GM21723 (cell line): ENCODE data around the gene MT1B.
"Not testable (repeated sequence)": the region's sequence is repeated elsewhere in the genome, so short reads cannot be mapped to it uniquely, and the experiment has no call there.

Experiments
- ATAC-seq: cut with Tn5 transposase; IDR thresholded peaks from one replicate; pipeline ENCODE4 v1.9.1; 2021; ENCODE audit warnings: mild to moderate bottlenecking, moderate library complexity; ENCODE audit not compliant: unreplicated experiment

The MT1B gene

DNA sequence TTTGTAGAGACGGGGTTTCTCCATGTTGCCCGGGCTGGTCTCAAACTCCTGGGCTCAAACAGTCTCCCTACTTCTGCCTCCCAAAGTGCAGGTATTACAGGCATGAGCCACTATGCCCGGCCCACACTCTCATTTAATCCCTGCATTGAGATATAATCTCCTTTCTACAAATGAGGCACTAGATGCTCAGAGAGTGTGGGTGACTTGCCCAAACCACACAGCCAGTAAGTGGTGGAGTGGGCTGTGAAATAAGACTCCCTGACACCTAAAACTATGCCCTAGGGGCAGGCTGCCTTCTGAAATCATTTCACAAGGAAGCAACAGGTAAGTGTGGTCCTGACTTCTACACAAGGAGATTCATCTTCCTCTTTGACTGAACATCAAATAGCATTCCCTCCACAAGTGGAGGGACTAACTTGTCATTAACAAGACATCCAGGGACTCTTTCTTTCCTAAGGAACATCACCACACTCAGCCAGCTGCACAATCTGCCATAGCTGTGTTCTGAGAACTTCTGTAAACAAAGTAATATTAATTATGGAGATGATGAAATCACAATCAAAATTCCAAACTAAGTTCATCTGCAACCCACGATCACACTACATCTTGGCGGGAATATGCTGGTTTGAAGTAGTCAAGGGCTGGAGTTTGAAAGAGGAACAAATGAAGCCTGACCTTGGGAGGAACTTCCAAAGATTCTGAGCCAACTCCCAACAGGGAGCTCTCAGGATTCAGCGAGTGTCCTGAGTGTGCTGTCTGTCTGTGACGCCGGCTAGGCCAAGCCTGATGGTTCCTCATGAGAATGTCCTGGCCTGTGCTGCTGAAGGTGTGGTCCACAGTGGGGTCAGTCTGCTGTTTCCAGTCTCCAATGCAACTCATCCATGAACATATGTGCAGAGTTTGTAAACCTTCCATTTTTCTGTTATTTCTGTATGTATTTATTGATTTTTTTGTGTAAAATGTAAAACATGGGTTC lies 13.9 kb downstream of the MT1B start:
- ATAC-seq, result not testable (repeated sequence)

- ATAC-seq, result no peak
Observed at GRCh38 chr16:56667581-56668571, 16.2 kb downstream of the MT1B start, which contains the start of gene MT1G. MT1G (minus strand) TSS chr16:56668065; CDS start chr16:56667993, 72 bp downstream.

- ATAC-seq, result no peak
Observed at GRCh38 chr16:56669005-56669839, 17.5 kb downstream of the MT1B start, which contains the start of gene MT1H. MT1H (plus strand) TSS chr16:56669814; CDS start chr16:56669885, 71 bp downstream.

DNA sequence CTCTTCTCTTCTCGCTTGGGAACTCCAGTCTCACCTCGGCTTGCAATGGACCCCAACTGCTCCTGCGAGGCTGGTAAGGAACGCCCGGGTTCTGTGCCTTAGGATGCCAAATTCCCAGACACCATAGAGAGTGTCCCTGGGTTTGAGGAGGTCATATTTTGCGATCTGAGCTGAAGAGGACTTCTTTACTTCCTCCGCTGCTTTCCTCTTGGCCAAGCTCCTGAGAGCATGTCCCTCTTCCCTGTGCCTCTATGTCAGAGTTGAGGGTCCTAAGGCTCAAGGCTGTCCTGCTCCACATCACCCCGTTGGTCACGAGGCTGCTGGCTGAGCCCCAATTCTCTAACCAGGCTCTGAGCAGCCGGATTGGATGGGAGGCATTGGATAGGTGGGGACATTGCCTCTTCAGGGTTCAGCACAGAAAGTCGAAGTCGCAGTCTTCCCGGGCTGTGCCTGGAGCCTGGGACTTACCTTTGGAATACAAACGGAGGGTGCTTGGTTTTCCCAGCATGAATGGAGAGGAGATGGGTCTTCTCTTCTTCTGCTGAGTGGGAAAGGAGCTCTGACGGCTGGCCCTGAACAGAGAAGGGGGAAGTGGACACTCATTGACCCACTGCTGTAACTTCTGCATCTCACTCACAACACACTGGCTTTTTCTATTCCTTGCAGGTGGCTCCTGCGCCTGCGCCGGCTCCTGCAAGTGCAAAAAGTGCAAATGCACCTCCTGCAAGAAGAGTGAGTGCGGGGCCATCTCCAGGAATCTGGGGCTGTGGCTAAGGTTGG lies 18.3 kb downstream of the MT1B start:
- no peak for ATAC-seq

- no peak for ATAC-seq
Observed at GRCh38 chr16:56670620-56670934, 18.9 kb downstream of the MT1B start.

GRCh38 chr16:56671691-56672090 lies 20.0 kb downstream of the MT1B start:
- ATAC-seq, result not testable (repeated sequence)

DNA sequence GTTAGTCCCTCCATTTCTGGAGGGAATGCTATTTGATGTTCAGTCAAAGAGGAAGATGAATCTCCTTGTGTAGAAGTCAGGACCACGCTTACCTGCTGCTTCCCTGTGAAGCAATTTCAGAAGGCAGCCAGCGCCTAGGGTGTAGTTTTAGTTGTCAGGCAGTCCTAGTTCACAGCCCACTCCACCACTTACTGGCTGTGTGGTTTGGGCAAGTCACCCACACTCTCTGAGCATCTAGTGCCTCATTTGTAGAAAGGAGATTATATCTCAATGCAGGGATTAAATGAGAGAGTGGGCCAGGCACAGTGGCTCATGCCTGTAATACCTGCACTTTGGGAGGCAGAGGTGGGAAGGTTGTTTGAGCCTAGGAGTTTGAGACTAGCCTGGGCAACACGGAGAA lies 20.5 kb downstream of the MT1B start:
- not testable (repeated sequence) for ATAC-seq

GRCh38 chr16:56672761-56673536 lies 21.3 kb downstream of the MT1B start:
- ATAC-seq, result no peak

DNA sequence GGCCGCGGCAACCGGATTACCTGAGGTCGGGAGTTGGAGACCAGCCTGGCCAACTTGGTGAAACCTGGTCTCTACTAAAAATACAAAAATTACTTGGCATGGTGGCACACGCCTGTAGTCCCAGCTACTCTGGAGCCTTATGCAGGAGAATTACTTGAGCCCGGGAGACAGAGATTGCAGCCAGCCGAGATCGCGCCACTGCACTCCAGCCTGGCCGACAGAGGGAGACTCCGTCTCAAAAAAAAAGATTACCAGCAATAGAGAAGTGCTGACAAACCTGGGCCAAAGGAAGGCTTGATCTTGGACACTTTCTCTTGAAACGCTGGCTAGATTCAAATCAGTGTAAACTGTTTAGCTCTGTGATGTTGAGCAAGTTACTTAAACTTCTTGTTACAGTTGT lies 22.2 kb downstream of the MT1B start:
- ATAC-seq, result no peak

- not testable (repeated sequence) for ATAC-seq
Observed at GRCh38 chr16:56674570-56674969, 22.9 kb downstream of the MT1B start.

GRCh38 chr16:56675685-56676210 lies 24.1 kb downstream of the MT1B start:
- no peak for ATAC-seq

GRCh38 chr16:56677474-56677873 lies 25.8 kb downstream of the MT1B start:
- no peak for ATAC-seq

DNA sequence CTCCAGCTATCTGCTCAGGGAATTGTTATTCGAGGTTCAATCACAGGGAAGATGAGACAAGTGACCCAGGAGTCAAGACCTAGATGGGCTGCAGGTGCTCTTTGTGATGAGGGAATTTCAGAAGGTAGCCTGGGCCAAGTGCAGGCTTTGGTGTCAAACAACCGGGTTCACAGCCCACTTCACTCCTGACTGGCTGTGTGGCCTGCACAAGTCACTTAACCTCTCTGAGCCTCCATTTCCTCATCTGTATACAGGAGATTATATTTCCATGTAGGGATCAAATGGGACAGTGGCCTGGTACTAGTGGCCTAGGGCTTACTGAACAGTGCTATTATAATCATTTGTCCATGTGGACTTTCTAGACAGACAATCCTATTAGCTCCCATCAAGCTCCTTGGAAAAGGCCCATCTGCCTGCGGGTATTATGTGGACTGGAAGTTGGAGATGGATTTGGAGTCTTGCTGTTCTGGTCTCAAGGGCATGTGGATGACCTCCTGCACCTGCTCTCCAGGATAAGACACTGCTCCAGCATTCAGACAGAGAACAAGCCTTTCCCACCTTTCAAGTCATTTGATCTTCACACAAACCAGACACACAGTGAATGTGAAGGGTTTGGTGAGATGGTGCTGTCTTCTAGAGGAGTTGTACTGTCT lies 27.5 kb downstream of the MT1B start:
- no peak for ATAC-seq

- ATAC-seq, result no peak
Observed at GRCh38 chr16:56679818-56680217, 28.1 kb downstream of the MT1B start.

- ATAC-seq, result peak; percentile 99
Observed at GRCh38 chr16:56681939-56682702, 30.4 kb downstream of the MT1B start, which contains the start of gene MT1X. MT1X (plus strand) TSS chr16:56682470; CDS start chr16:56682541, 71 bp downstream.

DNA sequence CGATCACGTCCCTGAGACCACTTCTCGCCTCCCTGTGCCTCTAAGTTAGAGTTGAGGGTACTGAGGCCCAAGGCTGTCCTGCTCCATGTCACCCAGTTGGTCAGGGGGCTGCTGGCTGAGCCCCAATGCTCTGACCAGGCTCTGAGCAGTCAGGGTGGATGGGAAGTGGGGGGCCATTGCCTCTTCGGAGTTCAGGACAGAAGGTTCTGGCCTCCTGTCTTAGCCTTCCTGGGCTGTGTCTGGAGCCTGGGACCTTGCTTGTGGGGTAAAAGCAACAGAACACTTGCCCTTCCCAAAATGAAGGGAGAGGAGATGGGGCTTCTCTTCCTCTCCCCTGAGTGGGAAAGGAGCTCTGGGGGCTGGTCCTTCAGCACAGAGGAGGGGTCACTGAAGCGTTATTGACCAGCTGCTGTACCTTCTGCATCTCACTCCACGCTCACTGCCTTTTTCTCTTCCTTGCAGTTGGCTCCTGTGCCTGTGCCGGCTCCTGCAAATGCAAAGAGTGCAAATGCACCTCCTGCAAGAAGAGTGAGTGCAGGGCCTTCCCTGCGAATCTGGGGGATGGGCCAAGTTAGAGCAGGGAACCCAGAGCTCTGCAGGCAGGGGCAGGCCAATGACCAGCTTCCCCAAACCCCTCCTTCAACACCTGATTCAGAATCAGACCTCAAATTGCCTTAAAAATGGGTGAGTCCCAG lies 31.2 kb downstream of the MT1B start:
- ATAC-seq, result peak; percentile 5
